Renal cortex interstitium (tissue), 11 donors: ENCODE results near the gene MTFR2. TPM values are rescaled to one million over a fixed set of nuclear protein-coding genes. Genes with fewer than 3 reads are reported as not detected.

Source experiments
- DNase-seq, 11 donors: peaks; one replicate each; pipeline ENCODE4 v3.0.0-alpha.2; 2013; ENCODE audit warnings: low read depth in 9 of 11, low spot score in 4 of 11; ENCODE audit errors: extremely low read depth in 1 of 11
- polyA plus RNA-seq, 3 donors: library from polyadenylated mRNA; unstranded; fragments of 120-200 nt; gene quantifications; one replicate each; pipeline ENCODE4 v1.2.1, GENCODE V29; 2013; ENCODE audit not compliant: insufficient read length in 3 of 3

MTFR2 gene
- polyA plus RNA-seq, 3 donors, result 2.7 to 3.2 (median 3.1) TPM

- no peak for DNase-seq
Observed at GRCh38 chr6:136201732-136202131, 48.4 kb downstream of the MTFR2 start.

- DNase-seq, result peak in 6 of 11 donors; percentile 6 to 33 (median 26)
Observed at GRCh38 chr6:136192902-136193301, 57.2 kb downstream of the MTFR2 start.

- no peak for DNase-seq
Observed at GRCh38 chr6:136191606-136192312, 58.4 kb downstream of the MTFR2 start.

- no peak for DNase-seq
Observed at GRCh38 chr6:136189104-136189503, 61.0 kb downstream of the MTFR2 start.

- no peak for DNase-seq
Observed at GRCh38 chr6:136188486-136188885, 61.6 kb downstream of the MTFR2 start.

- DNase-seq, result no peak
Observed at GRCh38 chr6:136186363-136186762, 63.7 kb downstream of the MTFR2 start.

GRCh38 chr6:136184738-136185137 lies 65.4 kb downstream of the MTFR2 start:
- DNase-seq, result no peak

GRCh38 chr6:136181861-136182260 lies 68.2 kb downstream of the MTFR2 start:
- no peak for DNase-seq

- DNase-seq, result no peak
Observed at GRCh38 chr6:136181512-136181833, 68.6 kb downstream of the MTFR2 start.

Other genes starting within 250 kb of the MTFR2 start
- 100 to 1,000 TPM; 193 to 227 (median 212) TPM for gene BCLAF1, start 39.5 kb upstream of the MTFR2 start, polyA plus RNA-seq